ENCODE data around the gene SHCBP1L.

Gene SHCBP1L

GRCh38 chr1:182952677-182953444, at the start of gene SHCBP1L:
TSS of gene SHCBP1L (minus strand) at chr1:182953166. CDS start at chr1:182953133, 33 bp downstream.
- DNase-seq: no peak

- DNase-seq: no peak
These were observed 49.3 kb upstream of the SHCBP1L start for GRCh38 chr1:183002267-183002666.

DNA sequence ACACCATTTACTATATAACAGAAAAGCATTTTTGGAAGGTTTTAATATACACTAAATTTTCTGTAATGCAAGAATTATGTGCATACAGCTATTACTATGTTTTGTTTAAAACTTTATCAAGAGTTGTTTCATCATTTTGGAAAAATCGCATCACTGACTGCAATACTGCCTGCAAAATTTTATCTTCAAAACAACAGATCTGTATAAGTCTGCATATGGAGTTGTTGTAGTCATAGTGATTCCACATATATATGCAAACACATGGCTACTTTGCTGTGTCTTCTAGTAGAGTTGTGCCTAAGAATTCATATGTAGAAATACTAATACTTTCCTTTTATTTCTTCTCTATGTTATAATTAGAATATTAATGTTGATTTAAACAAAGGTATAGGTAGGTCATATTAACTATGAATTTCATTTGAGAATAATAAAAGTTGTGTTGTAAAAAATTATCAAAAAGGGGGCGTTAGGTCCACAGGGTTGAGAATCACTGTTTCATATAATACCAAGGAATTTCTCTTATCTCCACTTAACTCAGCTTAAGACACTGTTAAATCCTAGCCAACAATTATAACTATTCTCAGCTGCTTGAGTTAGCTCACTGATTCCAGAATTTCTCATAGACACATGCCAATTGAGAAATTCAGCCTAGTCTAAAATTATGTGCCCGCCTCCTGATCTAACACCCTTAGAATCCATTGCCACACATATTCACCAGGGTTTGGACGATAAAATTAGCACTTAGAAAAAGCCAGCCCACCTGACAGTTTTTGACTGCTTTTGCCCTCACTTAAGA, 47.4 kb upstream of the SHCBP1L start:
- no peak for DNase-seq

- DNase-seq: no peak
These were observed 45.5 kb upstream of the SHCBP1L start for GRCh38 chr1:182998482-182998881.

DNA sequence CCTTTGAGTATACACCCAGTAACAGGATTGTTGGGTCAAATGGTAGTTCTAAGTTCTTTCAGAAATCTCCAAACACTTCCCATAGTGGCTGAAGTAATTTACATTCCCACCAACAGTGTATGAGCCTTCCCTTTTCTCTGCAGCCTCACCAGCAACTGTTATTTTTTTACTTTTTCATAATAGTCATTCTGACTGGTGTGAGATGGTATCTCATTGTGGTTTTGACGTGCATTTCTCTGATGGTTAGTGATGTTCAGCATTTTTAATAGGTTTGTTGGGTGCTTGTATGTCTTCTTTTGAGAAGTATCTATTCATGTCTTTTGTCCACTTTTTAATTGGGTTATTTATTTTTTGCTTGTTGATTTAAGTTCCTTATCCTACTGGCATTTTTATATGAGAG, 43.9 kb upstream of the SHCBP1L start:
- DNase-seq: no peak

- DNase-seq: no peak
These were observed 42.9 kb upstream of the SHCBP1L start for GRCh38 chr1:182995894-182996293.

DNA sequence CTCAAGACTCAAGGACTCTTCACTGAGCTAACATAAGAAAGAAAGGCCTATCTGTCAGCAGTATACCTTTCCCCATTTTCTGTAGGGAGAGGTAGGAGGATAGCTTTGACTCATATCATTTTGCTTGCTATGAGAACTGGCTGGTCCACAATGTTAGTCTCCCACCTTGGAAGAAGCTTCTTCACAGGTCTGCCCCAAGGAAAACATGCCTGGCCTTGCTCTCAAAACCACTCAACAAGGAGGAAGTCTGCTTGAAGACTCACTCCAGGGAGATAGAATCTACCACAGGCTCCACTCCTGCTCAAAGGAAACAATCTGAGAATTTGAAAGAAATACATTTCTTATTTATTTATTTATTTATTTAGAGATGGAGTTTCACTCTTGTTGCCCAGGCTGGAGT, 40.8 kb upstream of the SHCBP1L start:
- no peak for DNase-seq

DNA sequence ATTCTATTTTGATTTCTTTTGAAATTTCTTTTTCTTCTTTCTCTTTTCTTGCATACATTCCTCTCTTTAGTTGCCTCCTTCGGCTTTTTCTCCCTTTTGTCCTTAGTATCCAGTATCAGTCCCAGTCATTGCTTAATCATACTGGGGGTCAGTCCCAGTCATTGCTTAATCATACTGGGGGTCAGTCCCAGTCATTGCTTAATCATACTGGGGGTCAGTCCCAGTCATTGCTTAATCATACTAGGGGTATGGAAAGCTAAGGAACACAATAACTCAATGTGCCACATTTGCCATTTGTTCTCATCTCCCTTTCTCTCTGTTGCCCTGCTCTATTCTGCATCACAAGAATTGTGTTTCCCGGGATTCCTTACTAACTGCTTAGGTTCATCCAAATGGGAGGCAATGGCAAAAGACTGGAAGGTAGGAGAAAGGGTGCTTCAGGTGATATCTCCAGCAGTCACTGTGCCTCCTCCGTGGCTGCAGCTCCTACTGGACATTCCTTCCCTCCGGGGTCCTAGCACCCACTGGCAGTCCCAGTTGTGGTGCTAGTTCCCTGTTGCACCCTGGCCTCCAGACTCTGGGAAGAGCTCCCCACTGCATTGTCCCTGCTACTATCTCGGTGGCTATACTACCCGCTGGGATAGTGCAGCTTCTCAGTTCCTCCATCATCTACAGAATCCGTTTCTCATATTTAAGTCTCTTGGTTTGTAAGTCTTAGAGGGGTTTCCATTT, 37.6 kb upstream of the SHCBP1L start:
- DNase-seq: no peak

- no peak for DNase-seq
These were observed 32.9 kb upstream of the SHCBP1L start for GRCh38 chr1:182985876-182986275.

DNA sequence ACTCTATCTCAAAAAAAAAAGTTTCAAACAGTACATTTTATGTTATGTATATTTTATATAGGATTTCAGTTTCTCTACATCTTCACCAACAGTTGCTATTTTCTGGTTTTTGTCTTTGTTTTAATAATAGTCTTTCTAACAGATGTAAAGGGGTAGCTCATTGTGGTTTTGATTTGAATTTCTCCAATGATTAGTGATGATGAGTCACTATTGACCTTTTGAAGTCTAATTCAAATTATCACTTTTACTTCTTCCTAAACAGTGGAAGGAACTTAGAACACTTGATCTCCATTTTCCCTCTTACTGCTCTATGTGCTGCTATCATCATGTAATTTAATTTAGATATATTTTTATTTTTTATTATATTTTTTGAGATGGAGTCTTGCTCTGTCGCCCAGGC, 31.7 kb upstream of the SHCBP1L start:
- no peak for DNase-seq

DNA sequence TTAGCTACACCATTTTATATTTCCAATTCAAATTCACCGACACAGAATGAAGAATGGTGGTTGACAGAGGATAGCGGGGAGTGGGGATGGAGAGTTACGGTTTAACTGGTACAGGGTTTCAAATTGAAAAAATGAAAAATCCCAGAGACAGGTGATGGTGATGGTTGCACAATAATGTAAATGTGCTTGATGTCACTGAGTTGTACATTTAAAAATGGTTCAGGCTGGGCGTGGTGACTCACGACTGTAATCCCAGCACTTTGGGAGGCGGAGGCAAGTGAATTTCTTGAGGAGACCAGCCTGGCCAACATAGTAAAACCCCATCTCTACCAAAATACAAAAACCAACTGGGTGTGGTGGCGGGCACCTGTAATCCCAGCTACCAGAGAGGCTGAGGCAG, 31.2 kb upstream of the SHCBP1L start:
- DNase-seq: no peak

GRCh38 chr1:182978151-182978853, 25.3 kb upstream of the SHCBP1L start:
- no peak for DNase-seq

DNA sequence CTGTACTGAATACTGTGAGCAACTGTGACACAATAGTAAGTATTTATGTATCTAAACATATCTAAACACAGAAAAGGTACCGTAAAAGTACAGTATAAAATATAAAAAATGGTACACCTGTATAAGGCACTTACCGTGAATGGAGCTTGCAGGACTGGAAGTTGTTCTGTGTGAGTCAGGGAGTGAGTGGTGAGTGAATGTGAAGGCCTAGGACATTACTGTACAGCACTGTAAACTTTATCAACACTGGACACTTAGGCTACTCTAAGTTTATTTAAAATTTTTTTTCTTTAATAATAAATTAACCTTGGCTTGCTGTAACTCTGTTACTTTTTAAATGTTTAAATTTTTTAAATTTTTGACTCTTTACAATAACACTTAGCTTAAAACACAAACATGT, 24.5 kb upstream of the SHCBP1L start:
- DNase-seq: no peak

DNA sequence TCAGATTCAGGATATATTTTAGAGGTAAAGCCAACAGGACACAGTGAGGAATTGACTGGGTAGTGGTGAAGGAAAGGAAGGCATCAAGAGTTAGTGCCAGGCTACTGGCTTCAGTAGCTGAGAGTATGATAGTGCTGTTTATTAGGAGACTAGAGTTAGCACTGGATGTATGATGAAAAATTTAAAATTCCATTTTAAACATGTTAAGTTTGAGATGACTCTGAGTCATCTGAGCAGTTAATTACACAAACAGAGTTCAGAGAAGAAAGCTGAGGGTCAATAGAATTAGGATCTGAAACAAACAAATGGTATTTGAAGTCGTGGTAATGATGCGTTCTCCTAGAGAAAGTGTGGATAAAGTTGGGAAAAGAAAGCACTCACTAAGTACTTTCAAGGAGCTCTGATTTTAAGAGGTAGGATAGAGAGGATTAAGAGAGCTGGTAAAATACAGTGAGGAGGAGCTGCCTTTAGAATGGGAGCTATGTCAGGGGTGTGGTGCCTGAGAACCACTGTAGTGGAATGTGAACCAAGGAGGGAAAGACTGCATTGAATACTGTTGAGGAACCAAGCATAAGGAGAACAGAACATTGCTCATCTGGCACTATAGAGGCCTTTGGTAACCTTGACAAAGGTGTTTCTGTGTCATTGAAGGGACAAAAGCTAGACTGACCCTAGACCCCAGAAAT, 21.7 kb upstream of the SHCBP1L start:
- DNase-seq: no peak

DNA sequence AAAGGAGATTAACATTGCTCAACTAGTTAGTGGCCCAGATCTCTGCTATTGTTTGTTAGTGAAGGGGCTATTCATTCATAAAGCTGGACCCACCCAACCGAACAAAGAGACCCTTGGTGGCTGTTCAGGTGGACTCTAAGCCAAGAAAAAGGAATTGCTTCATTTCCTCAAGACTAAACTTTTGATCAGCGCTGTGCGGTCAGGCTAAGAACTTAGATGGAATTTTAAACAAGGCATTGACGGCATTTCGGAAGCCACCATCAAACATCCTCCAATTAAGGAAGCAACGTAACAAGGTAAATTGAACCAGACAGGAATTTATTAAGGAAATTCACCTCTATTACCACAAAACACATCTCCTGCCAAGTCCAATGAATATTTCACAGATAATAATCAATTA, 19.9 kb upstream of the SHCBP1L start:
- DNase-seq: no peak

DNA sequence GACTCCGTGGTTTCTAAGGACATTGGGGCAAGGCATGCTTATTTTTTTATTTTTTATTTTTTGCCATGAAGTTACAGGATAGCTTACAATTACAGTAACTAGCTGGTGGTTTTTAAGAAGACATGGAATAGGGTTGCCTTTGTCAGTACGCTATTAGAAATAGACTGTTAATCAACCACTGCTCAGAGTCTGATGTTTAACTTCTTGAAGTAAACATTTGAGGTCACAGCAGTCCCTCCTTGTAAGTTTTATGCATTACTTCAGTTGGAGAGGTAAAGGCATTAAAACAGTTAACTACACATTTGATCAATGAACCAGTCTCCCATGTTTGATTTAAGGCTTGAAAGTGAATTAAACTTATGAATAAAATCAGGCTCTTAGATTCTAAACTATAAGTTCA, 19.3 kb upstream of the SHCBP1L start:
- DNase-seq: no peak

- no peak for DNase-seq
These were observed 18.3 kb upstream of the SHCBP1L start for GRCh38 chr1:182971219-182971618.

DNA sequence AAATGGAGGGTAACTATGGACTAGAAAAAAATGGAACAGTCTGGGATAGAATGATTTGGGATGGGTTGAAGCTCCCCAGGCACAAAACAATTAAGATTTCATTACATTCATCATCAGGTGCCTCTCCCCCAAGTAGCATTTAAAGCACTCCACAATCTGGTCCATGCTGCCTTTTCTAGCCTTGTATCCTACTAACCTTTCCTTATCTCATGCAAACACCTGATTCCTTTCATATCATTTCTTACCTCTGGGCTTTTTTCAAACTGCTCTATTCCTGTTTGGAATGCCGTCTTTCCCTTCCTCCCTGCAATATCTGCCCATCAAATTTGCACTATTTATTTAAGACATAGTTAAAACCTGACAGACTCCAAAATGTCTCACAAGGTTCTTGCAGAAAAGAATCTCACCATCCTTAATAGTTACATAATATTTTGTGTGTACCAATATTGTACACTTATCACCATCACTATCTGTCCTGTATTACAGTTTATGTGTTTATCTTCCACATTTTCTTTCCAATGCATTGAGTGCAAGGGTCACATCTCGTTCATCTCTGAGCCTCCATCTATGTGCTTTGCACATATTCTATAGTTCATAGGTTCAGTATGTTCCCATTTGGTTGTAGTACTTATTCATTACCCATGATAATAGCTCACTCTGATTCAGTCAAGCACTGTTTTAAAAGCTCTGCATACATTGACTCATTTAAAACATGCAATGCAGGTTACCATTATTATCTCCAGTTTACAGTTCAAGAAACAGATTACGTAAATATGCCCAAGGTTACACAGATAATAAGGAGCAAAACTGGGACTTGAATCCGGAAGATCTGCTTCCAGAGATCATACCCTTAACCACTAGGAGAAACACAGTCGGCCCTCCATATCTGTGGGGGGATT, 16.1 kb upstream of the SHCBP1L start:
- DNase-seq: no peak

GRCh38 chr1:182968151-182968741, 15.3 kb upstream of the SHCBP1L start:
- DNase-seq: no peak

DNA sequence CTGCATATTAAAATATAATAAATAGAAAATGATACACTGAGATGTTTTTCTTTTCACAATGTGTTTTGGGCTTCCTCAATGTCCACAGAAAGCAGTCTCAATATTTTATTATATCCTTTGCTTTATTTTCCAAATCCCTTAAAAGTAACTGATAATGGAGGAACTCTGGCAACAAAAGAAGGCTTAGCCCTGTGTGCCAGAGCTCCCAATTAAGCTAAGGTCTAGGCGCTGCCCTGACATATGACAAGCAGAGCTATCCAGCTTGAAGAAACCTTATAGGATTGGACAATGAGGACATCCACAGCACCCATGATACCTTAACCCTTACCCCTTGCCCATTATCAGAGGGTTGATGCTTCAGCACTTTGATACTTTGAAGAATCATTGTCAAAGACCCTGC, 12.9 kb upstream of the SHCBP1L start:
- no peak for DNase-seq

GRCh38 chr1:182965096-182965495, 12.1 kb upstream of the SHCBP1L start:
- no peak for DNase-seq
